ENCODE data around the gene KLHL40.

The KLHL40 gene

GRCh38 chr3:42647821-42648459 is 37.4 kb upstream of the KLHL40 start:
- H3F3A ChIP-seq (ENCODE audit: insufficient read depth, low read length), result no peaks in the 10 kb centered on the region
- no peak overlapping the region for H2AFZ ChIP-seq (ENCODE audit: low read length)

GRCh38 chr3:42649006-42649405 is 36.3 kb upstream of the KLHL40 start:
- Histone ChIP-seq H3K36me3 (replicated peaks; ENCODE audit: insufficient read depth, low read length) (no peaks in the 10 kb centered on the region; the same call in 1 of the 2 replicates), H3K9ac (ENCODE audit: low read length) (no peak overlapping the region), H3K27me3 (replicated peaks; ENCODE audit: insufficient read depth, low read length) (no peaks in the 10 kb centered on the region), H3K4me3 (ENCODE audit: low read length) (no peak overlapping the region), H2AFZ (ENCODE audit: low read length) (no peak overlapping the region), H4K20me1 (ENCODE audit: insufficient read depth, low read length) (no peaks in the 10 kb centered on the region), H3K9me3 (replicated peaks; ENCODE audit: insufficient read depth, low read length) (no peaks in the 10 kb centered on the region), H3K4me2 (ENCODE audit: low read depth, low read length) (no peak overlapping the region), H3K79me2 (ENCODE audit: low read length) (no peaks in the 10 kb centered on the region), H3K9me2 (replicated peaks; ENCODE audit: insufficient read depth, low read length) (no peaks in the 10 kb centered on the region), H3K4me1 (ENCODE audit: low read length) (no peaks in the 10 kb centered on the region), H3K27ac (ENCODE audit: low read length) (no peak overlapping the region), H3F3A (ENCODE audit: insufficient read depth, low read length) (no peaks in the 10 kb centered on the region)
- no peak for DNase-seq
- TF ChIP-seq CTCF (IDR thresholded peaks at IDR 0.05; ENCODE audit: low read length), result no peak
- TF ChIP-seq EZH2 (optimal IDR thresholded peaks at IDR 0.05; ENCODE audit: low read depth, low read length), result no peak
- no peak for TF ChIP-seq EZH2phosphoT487 (IDR thresholded peaks at IDR 0.05; ENCODE audit: low read length)

More at GRCh38 chr3:42647821-42648459, 37.4 kb upstream of the KLHL40 start:
- Histone ChIP-seq H3K4me1 (ENCODE audit: low read length) (no peaks in the 10 kb centered on the region), H3K27ac (ENCODE audit: low read length) (no peak overlapping the region), H3K9me2 (replicated peaks; ENCODE audit: insufficient read depth, low read length) (no peaks in the 10 kb centered on the region), H3K36me3 (replicated peaks; ENCODE audit: insufficient read depth, low read length) (peaks cover 5% of the 10 kb centered on the region; the same call in 1 of the 2 replicates), H4K20me1 (ENCODE audit: insufficient read depth, low read length) (no peaks in the 10 kb centered on the region), H3K9ac (ENCODE audit: low read length) (no peak overlapping the region), H3K79me2 (ENCODE audit: low read length) (no peaks in the 10 kb centered on the region), H3K4me3 (ENCODE audit: low read length) (no peak overlapping the region), H3K27me3 (replicated peaks; ENCODE audit: insufficient read depth, low read length) (no peaks in the 10 kb centered on the region), H3K4me2 (ENCODE audit: low read depth, low read length) (no peak overlapping the region), H3K9me3 (replicated peaks; ENCODE audit: insufficient read depth, low read length) (no peaks in the 10 kb centered on the region)
- DNase-seq, result no peak
- TF ChIP-seq CTCF (IDR thresholded peaks at IDR 0.05; ENCODE audit: low read length), result no peak
- TF ChIP-seq EZH2 (optimal IDR thresholded peaks at IDR 0.05; ENCODE audit: low read depth, low read length), result no peak
- TF ChIP-seq EZH2phosphoT487 (IDR thresholded peaks at IDR 0.05; ENCODE audit: low read length), result no peak

- Histone ChIP-seq H3F3A (ENCODE audit: insufficient read depth, low read length) (no peaks in the 10 kb centered on the region), H4K20me1 (ENCODE audit: insufficient read depth, low read length) (no peaks in the 10 kb centered on the region), H3K9me3 (replicated peaks; ENCODE audit: insufficient read depth, low read length) (no peaks in the 10 kb centered on the region), H3K4me2 (ENCODE audit: low read depth, low read length) (no peak overlapping the region), H3K27ac (ENCODE audit: low read length) (no peak overlapping the region), H3K9me2 (replicated peaks; ENCODE audit: insufficient read depth, low read length) (no peaks in the 10 kb centered on the region), H3K9ac (ENCODE audit: low read length) (no peak overlapping the region), H3K4me3 (ENCODE audit: low read length) (no peak overlapping the region), H3K4me1 (ENCODE audit: low read length) (no peaks in the 10 kb centered on the region), H2AFZ (ENCODE audit: low read length) (no peak overlapping the region), H3K79me2 (ENCODE audit: low read length) (no peaks in the 10 kb centered on the region), H3K27me3 (replicated peaks; ENCODE audit: insufficient read depth, low read length) (no peaks in the 10 kb centered on the region), H3K36me3 (replicated peaks; ENCODE audit: insufficient read depth, low read length) (no peaks in the 10 kb centered on the region; the same call in 1 of the 2 replicates)
- DNase-seq, result no peak
- TF ChIP-seq EZH2phosphoT487 (IDR thresholded peaks at IDR 0.05; ENCODE audit: low read length) (no peak), CTCF (IDR thresholded peaks at IDR 0.05; ENCODE audit: low read length) (no peak), EZH2 (optimal IDR thresholded peaks at IDR 0.05; ENCODE audit: low read depth, low read length) (no peak)
These were observed 35.6 kb upstream of the KLHL40 start for GRCh38 chr3:42649783-42650182.
